ENCODE measurements around the gene MCF2L.

The MCF2L gene

GRCh38 chr13:112992931-112993680 is 24.1 kb downstream of the MCF2L start:
- H3K27ac ChIP-seq (replicated peaks): no peak overlapping the region
- no peak for DNase-seq (ENCODE audit: low read depth in 1 of 2, low spot score in 1 of 2)
- H3K27me3 ChIP-seq (ENCODE audit: insufficient read depth, poor library complexity, severe bottlenecking): peaks cover 34% of the 10 kb centered on the region
- H3K4me3 ChIP-seq (replicated peaks; ENCODE audit: insufficient read depth, low read length): no peak overlapping the region
- TF ChIP-seq SPI1 (IDR thresholded peaks at IDR 0.05; ENCODE audit: borderline replicate concordance, low read depth): no peak
- no peak for TF ChIP-seq POLR2AphosphoS5 (IDR thresholded peaks at IDR 0.05; ENCODE audit: low read depth)

GRCh38 chr13:112994084-112994780 is 25.2 kb downstream of the MCF2L start:
- Histone ChIP-seq H3K4me3 (replicated peaks; ENCODE audit: insufficient read depth, low read length) (no peak overlapping the region), H3K27ac (replicated peaks) (no peak overlapping the region), H3K27me3 (ENCODE audit: insufficient read depth, poor library complexity, severe bottlenecking) (peaks cover 42% of the 10 kb centered on the region)
- TF ChIP-seq POLR2AphosphoS5 (IDR thresholded peaks at IDR 0.05; ENCODE audit: low read depth) (no peak), CTCF (IDR thresholded peaks at IDR 0.05; ENCODE audit: insufficient read depth, low read length) (no peak), GABPA (IDR thresholded peaks at IDR 0.05; ENCODE audit: low read depth) (no peak), SPI1 (IDR thresholded peaks at IDR 0.05; ENCODE audit: borderline replicate concordance, low read depth) (no peak), REST (IDR thresholded peaks at IDR 0.05; ENCODE audit: insufficient replicate concordance, low read depth) (no peak)
- DNase-seq (ENCODE audit: low read depth in 1 of 2, low spot score in 1 of 2): no peak

- DNase-seq (ENCODE audit: low read depth in 1 of 2, low spot score in 1 of 2): no peak
- no peak for TF ChIP-seq REST (IDR thresholded peaks at IDR 0.05; ENCODE audit: insufficient replicate concordance, low read depth)
- no peak for TF ChIP-seq SPI1 (IDR thresholded peaks at IDR 0.05; ENCODE audit: borderline replicate concordance, low read depth)
- TF ChIP-seq GABPA (IDR thresholded peaks at IDR 0.05; ENCODE audit: low read depth): no peak
- TF ChIP-seq POLR2AphosphoS5 (IDR thresholded peaks at IDR 0.05; ENCODE audit: low read depth): no peak
- no peak for TF ChIP-seq CTCF (IDR thresholded peaks at IDR 0.05; ENCODE audit: insufficient read depth, low read length)
- Histone ChIP-seq H3K27me3 (ENCODE audit: insufficient read depth, poor library complexity, severe bottlenecking) (peaks cover 45% of the 10 kb centered on the region), H3K4me3 (replicated peaks; ENCODE audit: insufficient read depth, low read length) (no peak overlapping the region), H3K27ac (replicated peaks) (no peak overlapping the region)
Measured at GRCh38 chr13:112994781-112995355, 25.9 kb downstream of the MCF2L start.

All from HL-60 (cell line).